Measurements from ENCODE around the gene DDX4.

DNA sequence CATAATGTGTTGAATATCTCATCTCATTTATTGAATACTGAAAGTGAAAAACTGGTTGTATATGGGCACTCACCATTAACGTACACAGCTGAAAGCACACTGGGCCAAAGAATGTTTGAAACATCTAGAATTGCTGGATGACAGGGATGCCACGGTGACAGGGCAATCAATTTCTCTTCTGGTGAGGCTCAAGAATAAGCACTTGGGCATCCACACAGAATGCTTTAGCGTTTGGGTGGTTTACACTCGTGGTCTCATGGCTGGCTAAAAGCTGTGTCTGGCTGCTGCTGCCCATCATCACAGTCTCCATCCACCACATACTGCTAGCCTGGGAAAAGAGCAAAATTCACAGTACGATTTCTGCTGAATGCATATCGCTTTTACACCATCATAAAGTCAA lies 82.6 kb downstream of the DDX4 start:
- no peak for TF ChIP-seq SUZ12 (IDR thresholded peaks at IDR 0.05; ENCODE audit: extremely low read depth, insufficient read depth, insufficient read length)
- TF ChIP-seq YY1 (IDR thresholded peaks at IDR 0.05; ENCODE audit: insufficient read depth, insufficient read length): no peak
- no peak for TF ChIP-seq ZNF274 (IDR thresholded peaks at IDR 0.05; ENCODE audit: low read depth, low read length)

Measured in NT2/D1 (cell line).